ENCODE measurements around the gene PFKFB3. TPM values are rescaled to one million over a fixed set of nuclear protein-coding genes. Genes with fewer than 3 reads are reported as not detected.

Gene PFKFB3
- total RNA-seq, result 44.5 and 44.6 TPM in 2 replicates

GRCh38 chr10:6202684-6203330 is at the start of gene PFKFB3:
TSS of gene PFKFB3 (plus strand) at chr10:6202932. CDS start at chr10:6203261, 329 bp downstream.
- peak within 1 kb of the TSS; percentile 87 for H3K4me3 ChIP-seq (ENCODE audit: low read depth, low read length)
- no peaks in the 10 kb centered on the region for H3K36me3 ChIP-seq (ENCODE audit: control insufficient read depth, insufficient read depth, low read length)
- H3K27me3 ChIP-seq (ENCODE audit: control insufficient read depth, insufficient read depth, low read length), result no peaks in the 10 kb centered on the region
- peak; percentile 58 for TF ChIP-seq CTCF (IDR thresholded peaks at IDR 0.05; ENCODE audit: insufficient read depth, low read length, poor library complexity, severe bottlenecking)
- DNase-seq (ENCODE audit: low read depth), result peak; percentile 48

- Histone ChIP-seq H3K36me3 (ENCODE audit: control insufficient read depth, insufficient read depth, low read length) (no peaks in the 10 kb centered on the region), H3K27me3 (ENCODE audit: control insufficient read depth, insufficient read depth, low read length) (no peaks in the 10 kb centered on the region), H3K4me3 (ENCODE audit: low read depth, low read length) (no peak overlapping the region)
- DNase-seq (ENCODE audit: low read depth), result no peak
- no peak for TF ChIP-seq CTCF (IDR thresholded peaks at IDR 0.05; ENCODE audit: insufficient read depth, low read length, poor library complexity, severe bottlenecking)
Measured at GRCh38 chr10:6153845-6154244, 48.9 kb upstream of the PFKFB3 start.

- H3K36me3 ChIP-seq (ENCODE audit: control insufficient read depth, insufficient read depth, low read length), result no peaks in the 10 kb centered on the region
- no peak for TF ChIP-seq CTCF (IDR thresholded peaks at IDR 0.05; ENCODE audit: insufficient read depth, low read length, poor library complexity, severe bottlenecking)
- H3K4me3 ChIP-seq (ENCODE audit: low read depth, low read length), result no peak overlapping the region
- DNase-seq (ENCODE audit: low read depth), result no peak
- H3K27me3 ChIP-seq (ENCODE audit: control insufficient read depth, insufficient read depth, low read length), result no peaks in the 10 kb centered on the region
Measured at GRCh38 chr10:6154566-6154965, 48.2 kb upstream of the PFKFB3 start.

- Histone ChIP-seq H3K4me3 (ENCODE audit: low read depth, low read length) (no peak overlapping the region), H3K27me3 (ENCODE audit: control insufficient read depth, insufficient read depth, low read length) (no peaks in the 10 kb centered on the region), H3K36me3 (ENCODE audit: control insufficient read depth, insufficient read depth, low read length) (no peaks in the 10 kb centered on the region)
- TF ChIP-seq CTCF (IDR thresholded peaks at IDR 0.05; ENCODE audit: insufficient read depth, low read length, poor library complexity, severe bottlenecking), result no peak
- DNase-seq (ENCODE audit: low read depth), result no peak
Measured at GRCh38 chr10:6158276-6158675, 44.5 kb upstream of the PFKFB3 start.

GRCh38 chr10:6161921-6162320 is 40.8 kb upstream of the PFKFB3 start:
- DNase-seq (ENCODE audit: low read depth), result no peak

More at GRCh38 chr10:6161921-6162320, 40.8 kb upstream of the PFKFB3 start:
- Histone ChIP-seq H3K4me3 (ENCODE audit: low read depth, low read length) (no peak overlapping the region), H3K36me3 (ENCODE audit: control insufficient read depth, insufficient read depth, low read length) (no peaks in the 10 kb centered on the region), H3K27me3 (ENCODE audit: control insufficient read depth, insufficient read depth, low read length) (no peaks in the 10 kb centered on the region)
- no peak for TF ChIP-seq CTCF (IDR thresholded peaks at IDR 0.05; ENCODE audit: insufficient read depth, low read length, poor library complexity, severe bottlenecking)

Data from kidney epithelial cell (primary cell).